ENCODE measurements around the gene CELSR1. TPM values are rescaled to one million over a fixed set of nuclear protein-coding genes. Genes with fewer than 3 reads are reported as not detected.

The CELSR1 gene
- total and polyA plus RNA-seq, 3 experiments from 2014 or later, result 0.15 to 0.33 (median 0.30) TPM

DNA sequence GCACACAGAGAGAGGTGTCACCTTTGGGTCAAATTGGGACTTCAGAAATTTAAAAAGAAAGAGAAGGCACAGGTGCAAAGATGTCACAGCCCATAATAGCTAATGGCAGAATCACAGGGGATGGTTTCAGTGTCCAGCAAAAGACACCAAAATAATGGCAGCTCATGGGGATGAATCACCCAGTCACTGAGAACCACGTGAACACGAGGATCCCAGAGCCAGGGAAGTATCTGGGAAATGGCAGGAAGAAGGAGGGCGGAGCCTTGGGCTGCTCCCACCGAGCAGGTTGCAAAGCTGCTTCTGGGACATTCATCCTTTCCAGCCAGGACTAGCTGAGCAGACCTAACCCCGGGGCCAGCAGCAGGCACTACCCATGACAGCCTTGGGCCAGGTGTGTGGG, 156.3 kb downstream of the CELSR1 start:
- CTCF ChIA-PET, result no interaction called here
- H3K36me3 Mint-ChIP-seq, result no peaks in the 10 kb centered on the region
- POLR2A ChIA-PET, result no interaction called here
- H3K27me3 Mint-ChIP-seq, result peaks cover 0 to 1% of the 10 kb centered on the region in 2 donors
- peak overlapping the region in 1 of 8 donors; percentile 56 for H3K27ac Mint-ChIP-seq
- Histone ChIP-seq H3K27me3 (ENCODE audit: insufficient read depth, low read length, poor library complexity, severe bottlenecking) (no peaks in the 10 kb centered on the region), H3K27ac (ENCODE audit: low read depth, low read length) (no peak overlapping the region), H3K9me3 (ENCODE audit: low read length) (no peaks in the 10 kb centered on the region), H3K4me3 (ENCODE audit: low read length) (no peak overlapping the region), H3K4me1 (ENCODE audit: insufficient read depth, low read length) (no peaks in the 10 kb centered on the region), H3K36me3 (ENCODE audit: insufficient read depth, low read length) (no peaks in the 10 kb centered on the region)
- no peak overlapping the region for H3K4me3 Mint-ChIP-seq
- H3K4me1 Mint-ChIP-seq, result no peaks in the 10 kb centered on the region
- peaks cover under 1 to 4% (median under 1%) of the 10 kb centered on the region in 5 donors for H3K9me3 Mint-ChIP-seq
- no peak for DNase-seq

GRCh38 chr22:46380581-46380980, 156.8 kb downstream of the CELSR1 start:
- POLR2A ChIA-PET, result no interaction called here
- H3K27ac Mint-ChIP-seq, result peak overlapping the region in 2 of 8 donors; percentile 65 to 72
- peaks cover 0 to 4% (median 0%) of the 10 kb centered on the region in 3 donors for H3K36me3 Mint-ChIP-seq
- H3K4me1 ChIP-seq (ENCODE audit: insufficient read depth, low read length), result no peaks in the 10 kb centered on the region
- H3K9me3 ChIP-seq (ENCODE audit: low read length), result no peaks in the 10 kb centered on the region
- no peaks in the 10 kb centered on the region for H3K27me3 ChIP-seq (ENCODE audit: insufficient read depth, low read length, poor library complexity, severe bottlenecking)
- H3K4me3 ChIP-seq (ENCODE audit: low read length), result no peak overlapping the region
- H3K4me3 Mint-ChIP-seq, result no peak overlapping the region
- CTCF ChIA-PET, result no interaction called here
- DNase-seq, result no peak
- H3K27me3 Mint-ChIP-seq, result peaks cover 0 to 1% of the 10 kb centered on the region in 2 donors
- peaks cover 5 to 10% (median 6%) of the 10 kb centered on the region in 5 donors for H3K9me3 Mint-ChIP-seq
- H3K36me3 ChIP-seq (ENCODE audit: insufficient read depth, low read length), result no peaks in the 10 kb centered on the region
- H3K27ac ChIP-seq (ENCODE audit: low read depth, low read length), result no peak overlapping the region
- peaks cover 3 to 4% (median 4%) of the 10 kb centered on the region in 3 donors for H3K4me1 Mint-ChIP-seq

- Histone ChIP-seq H3K36me3 (ENCODE audit: insufficient read depth, low read length) (no peaks in the 10 kb centered on the region), H3K27me3 (ENCODE audit: insufficient read depth, low read length, poor library complexity, severe bottlenecking) (no peaks in the 10 kb centered on the region), H3K4me3 (ENCODE audit: low read length) (no peak overlapping the region), H3K4me1 (ENCODE audit: insufficient read depth, low read length) (no peaks in the 10 kb centered on the region), H3K9me3 (ENCODE audit: low read length) (no peaks in the 10 kb centered on the region), H3K27ac (ENCODE audit: low read depth, low read length) (no peak overlapping the region)
- Mint-ChIP-seq H3K27me3 (peaks cover 0 to 1% of the 10 kb centered on the region in 2 donors), H3K27ac (peak overlapping the region in 2 of 8 donors; percentile 29 to 72), H3K4me3 (no peak overlapping the region), H3K36me3 (peaks cover 0 to 4% (median 0%) of the 10 kb centered on the region in 3 donors), H3K4me1 (peaks cover 5 to 7% (median 6%) of the 10 kb centered on the region in 3 donors), H3K9me3 (peaks cover 5 to 15% (median 11%) of the 10 kb centered on the region in 5 donors)
- DNase-seq, result no peak
- POLR2A ChIA-PET, result no interaction called here
- CTCF ChIA-PET, result no interaction called here
These were observed 157.4 kb downstream of the CELSR1 start for GRCh38 chr22:46380069-46380468.

GRCh38 chr22:46379066-46379930, 158.1 kb downstream of the CELSR1 start:
- no peak overlapping the region for H3K4me3 Mint-ChIP-seq
- Histone ChIP-seq H3K9me3 (ENCODE audit: low read length) (no peaks in the 10 kb centered on the region), H3K4me3 (ENCODE audit: low read length) (no peak overlapping the region), H3K27me3 (ENCODE audit: insufficient read depth, low read length, poor library complexity, severe bottlenecking) (no peaks in the 10 kb centered on the region), H3K27ac (ENCODE audit: low read depth, low read length) (no peak overlapping the region), H3K4me1 (ENCODE audit: insufficient read depth, low read length) (peaks cover 4% of the 10 kb centered on the region), H3K36me3 (ENCODE audit: insufficient read depth, low read length) (no peaks in the 10 kb centered on the region)
- CTCF ChIA-PET, result no interaction called here
- H3K27me3 Mint-ChIP-seq, result peaks cover 0 to 1% of the 10 kb centered on the region in 2 donors
- POLR2A ChIA-PET, result no interaction called here
- peaks cover 0 to 4% (median 0%) of the 10 kb centered on the region in 3 donors for H3K36me3 Mint-ChIP-seq
- H3K9me3 Mint-ChIP-seq, result peaks cover 5 to 18% (median 13%) of the 10 kb centered on the region in 5 donors
- DNase-seq, result no peak
- H3K27ac Mint-ChIP-seq, result peak overlapping the region in 1 of 8 donors; percentile 89
- peaks cover 7 to 10% (median 10%) of the 10 kb centered on the region in 3 donors for H3K4me1 Mint-ChIP-seq

GRCh38 chr22:46378426-46379065, 158.9 kb downstream of the CELSR1 start:
- DNase-seq, result peak in 1 of 5 donors; percentile 38
- no peaks in the 10 kb centered on the region for H3K36me3 ChIP-seq (ENCODE audit: insufficient read depth, low read length)
- peaks cover 5 to 21% (median 16%) of the 10 kb centered on the region in 5 donors for H3K9me3 Mint-ChIP-seq
- H3K36me3 Mint-ChIP-seq, result peaks cover 0 to 4% (median 0%) of the 10 kb centered on the region in 3 donors
- H3K4me1 Mint-ChIP-seq, result peaks cover 14 to 17% (median 17%) of the 10 kb centered on the region in 3 donors
- no peaks in the 10 kb centered on the region for H3K9me3 ChIP-seq (ENCODE audit: low read length)
- H3K4me1 ChIP-seq (ENCODE audit: insufficient read depth, low read length), result peaks cover 11% of the 10 kb centered on the region
- ChIA-PET POLR2A (no interaction called here), CTCF (no interaction called here)
- peaks cover 0 to 1% of the 10 kb centered on the region in 2 donors for H3K27me3 Mint-ChIP-seq
- no peaks in the 10 kb centered on the region for H3K27me3 ChIP-seq (ENCODE audit: insufficient read depth, low read length, poor library complexity, severe bottlenecking)
- no peak overlapping the region for H3K27ac Mint-ChIP-seq
- H3K4me3 Mint-ChIP-seq, result no peak overlapping the region
- H3K27ac ChIP-seq (ENCODE audit: low read depth, low read length), result no peak overlapping the region
- H3K4me3 ChIP-seq (ENCODE audit: low read length), result no peak overlapping the region

DNA sequence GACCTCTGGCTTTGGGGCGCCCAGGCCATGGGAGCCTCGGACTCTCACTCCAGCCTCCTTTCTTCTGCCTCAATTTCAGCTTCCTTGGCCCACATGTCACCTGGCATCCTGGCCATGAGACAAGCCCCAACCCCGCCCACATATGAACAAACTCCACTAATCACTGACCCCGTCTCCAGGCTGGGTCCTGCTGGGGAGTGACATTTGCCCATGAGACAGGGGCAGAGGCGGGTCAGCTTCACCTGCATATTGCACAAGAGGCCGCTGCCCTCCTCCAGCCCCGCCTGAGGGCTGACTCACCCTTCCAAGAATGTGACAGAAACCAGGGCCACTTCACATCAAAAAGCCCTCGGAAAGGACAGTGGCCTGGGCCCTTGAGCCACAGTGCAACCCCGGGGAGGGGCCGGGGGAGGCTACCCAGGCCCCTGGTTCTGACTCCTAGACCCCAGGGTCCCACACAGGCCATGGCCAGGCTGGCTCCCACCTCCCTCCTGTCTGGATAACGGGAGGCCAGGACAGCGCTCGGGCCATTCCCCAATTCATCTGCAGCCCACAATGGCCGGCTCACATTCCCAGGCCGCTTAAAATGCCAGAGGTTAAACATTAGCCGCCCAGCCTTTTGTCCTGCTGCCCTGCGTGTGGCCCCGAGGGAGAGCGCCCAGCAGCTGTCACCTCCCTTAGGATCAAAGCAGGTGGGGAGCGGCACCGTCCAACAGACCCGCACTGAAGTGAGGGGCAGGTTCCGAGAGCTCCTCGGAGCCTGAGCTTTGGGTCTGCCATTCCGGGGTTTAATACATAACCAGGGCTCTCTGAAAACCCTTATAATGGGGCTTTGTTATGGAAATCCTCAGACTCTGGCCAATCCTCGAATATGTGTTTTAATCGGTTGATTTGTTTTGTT, 159.6 kb downstream of the CELSR1 start:
- DNase-seq, result no peak
- CTCF ChIA-PET, result interaction anchor here (2.1 kb wide), 1 partner anchor 10 kb away, joined by 9 read pairs; no protein-coding TSS in a partner anchor
- Histone ChIP-seq H3K27me3 (ENCODE audit: insufficient read depth, low read length, poor library complexity, severe bottlenecking) (no peaks in the 10 kb centered on the region), H3K4me1 (ENCODE audit: insufficient read depth, low read length) (peaks cover 15% of the 10 kb centered on the region), H3K4me3 (ENCODE audit: low read length) (no peak overlapping the region), H3K36me3 (ENCODE audit: insufficient read depth, low read length) (no peaks in the 10 kb centered on the region), H3K27ac (ENCODE audit: low read depth, low read length) (no peak overlapping the region), H3K9me3 (ENCODE audit: low read length) (no peaks in the 10 kb centered on the region)
- peaks cover 0 to 4% (median 0%) of the 10 kb centered on the region in 3 donors for H3K36me3 Mint-ChIP-seq
- H3K9me3 Mint-ChIP-seq, result peaks cover 5 to 21% (median 16%) of the 10 kb centered on the region in 5 donors
- peaks cover 19 to 22% (median 21%) of the 10 kb centered on the region in 3 donors for H3K4me1 Mint-ChIP-seq
- H3K27me3 Mint-ChIP-seq, result peaks cover 0 to 1% of the 10 kb centered on the region in 2 donors
- POLR2A ChIA-PET, result no interaction called here
- peak overlapping the region in 1 of 7 donors; percentile 13 for H3K4me3 Mint-ChIP-seq
- peak overlapping the region in 1 of 8 donors; percentile 22 for H3K27ac Mint-ChIP-seq

DNA sequence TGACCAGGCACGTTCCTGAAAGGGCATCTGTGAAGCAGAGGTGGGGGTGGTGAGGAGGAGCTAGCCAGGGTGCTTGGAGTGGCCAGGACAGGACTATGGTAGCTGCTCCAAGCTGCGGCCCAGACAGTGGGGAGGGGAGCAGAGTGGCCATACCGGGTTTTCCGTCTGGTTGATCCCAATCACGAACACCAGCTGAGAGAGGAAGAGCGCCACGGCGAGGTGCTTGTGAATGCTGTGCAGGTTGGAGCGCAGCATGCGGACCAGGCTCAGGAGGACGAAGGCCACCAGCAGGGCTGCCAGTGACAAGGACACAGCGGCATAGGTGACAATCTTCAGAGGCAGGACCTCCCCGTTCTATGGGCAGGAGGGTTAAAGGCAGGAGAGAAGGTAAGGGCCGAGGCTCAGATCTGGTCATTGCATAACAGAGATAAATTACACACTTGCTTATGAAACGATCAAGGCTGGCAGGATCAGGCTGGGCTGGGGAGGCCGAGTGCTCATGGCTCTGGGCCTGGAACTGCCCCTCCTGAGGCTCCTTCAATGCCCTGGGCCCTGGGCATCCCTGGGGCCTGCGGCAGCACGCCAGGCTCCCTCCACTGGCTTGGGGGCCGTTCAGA, 160.4 kb downstream of the CELSR1 start:
- Mint-ChIP-seq H3K4me1 (peaks cover 24 to 28% (median 25%) of the 10 kb centered on the region in 3 donors), H3K36me3 (peaks cover 0 to 4% (median 0%) of the 10 kb centered on the region in 3 donors), H3K27ac (no peak overlapping the region), H3K9me3 (peaks cover 5 to 21% (median 16%) of the 10 kb centered on the region in 5 donors), H3K27me3 (peaks cover 0 to 1% of the 10 kb centered on the region in 2 donors), H3K4me3 (peak overlapping the region in 1 of 7 donors; percentile 13)
- no peaks in the 10 kb centered on the region for H3K36me3 ChIP-seq (ENCODE audit: insufficient read depth, low read length)
- no peaks in the 10 kb centered on the region for H3K27me3 ChIP-seq (ENCODE audit: insufficient read depth, low read length, poor library complexity, severe bottlenecking)
- H3K4me1 ChIP-seq (ENCODE audit: insufficient read depth, low read length), result peaks cover 21% of the 10 kb centered on the region
- H3K9me3 ChIP-seq (ENCODE audit: low read length), result no peaks in the 10 kb centered on the region
- no peak for DNase-seq
- no peak overlapping the region for H3K4me3 ChIP-seq (ENCODE audit: low read length)
- CTCF ChIA-PET, result interaction anchor here (2.1 kb wide), 1 partner anchor 9 kb away, joined by 9 read pairs; no protein-coding TSS in a partner anchor
- POLR2A ChIA-PET, result no interaction called here
- no peak overlapping the region for H3K27ac ChIP-seq (ENCODE audit: low read depth, low read length)
